Immature natural killer cell (primary cell): ENCODE results near the gene NF2. TPM values are rescaled to one million over a fixed set of nuclear protein-coding genes. Genes with fewer than 3 reads are reported as not detected.
A peak's percentile ranks its signal among the peaks of the same experiment; 100 is the strongest.

ENCODE experiments used
- DNase-seq, 3 donors: peaks; one replicate each; pipeline ENCODE4 v3.0.0; 2022; ENCODE audit warnings: mixed read lengths in 1 of 3
- H3K27ac Mint-ChIP-seq, 6 donors: one replicate each; pipeline ENCODE4 v1.8.0; 2020; ENCODE audit warnings: mixed read lengths in 6 of 6, mild to moderate bottlenecking in 5 of 6, inconsistent platforms in 4 of 6, moderate library complexity in 3 of 6
- H3K27me3 Mint-ChIP-seq, 3 donors: one replicate each; pipeline ENCODE4 v1.8.0; 2020 to 2021; ENCODE audit warnings: low read depth in 3 of 3, mild to moderate bottlenecking in 3 of 3, mixed read lengths in 3 of 3, moderate library complexity in 3 of 3, inconsistent platforms in 1 of 3
- H3K36me3 Mint-ChIP-seq, 3 donors: one replicate each; pipeline ENCODE4 v1.8.0; 2020; ENCODE audit warnings: mixed read lengths in 3 of 3, inconsistent platforms in 2 of 3, mild to moderate bottlenecking in 2 of 3
- H3K4me1 Mint-ChIP-seq, 2 donors: one replicate each; pipeline ENCODE4 v1.8.0; 2020; ENCODE audit warnings: inconsistent platforms in 2 of 2, mild to moderate bottlenecking in 2 of 2, mixed read lengths in 2 of 2, moderate library complexity in 1 of 2
- H3K4me3 Mint-ChIP-seq, 5 donors: one replicate each; pipeline ENCODE4 v1.8.0; 2020; ENCODE audit warnings: mild to moderate bottlenecking in 5 of 5, mixed read lengths in 5 of 5, inconsistent platforms in 3 of 5, moderate library complexity in 3 of 5
- H3K9me3 Mint-ChIP-seq, 6 donors: one replicate each; pipeline ENCODE4 v1.8.0; 2020; ENCODE audit warnings: mild to moderate bottlenecking in 6 of 6, mixed read lengths in 6 of 6, inconsistent platforms in 4 of 6, moderate library complexity in 3 of 6
- polyA plus RNA-seq, 3 donors: library from polyadenylated mRNA; unstranded; fragments of 300-500 nt; fragmentation: Illumina TruSeq; gene quantifications; one replicate each; pipeline ENCODE4 v1.2.3, GENCODE V29; 2021

The NF2 gene
- polyA plus RNA-seq, 3 donors from 2014 or later = 12.9 to 34.1 (median 15.6) TPM

DNA sequence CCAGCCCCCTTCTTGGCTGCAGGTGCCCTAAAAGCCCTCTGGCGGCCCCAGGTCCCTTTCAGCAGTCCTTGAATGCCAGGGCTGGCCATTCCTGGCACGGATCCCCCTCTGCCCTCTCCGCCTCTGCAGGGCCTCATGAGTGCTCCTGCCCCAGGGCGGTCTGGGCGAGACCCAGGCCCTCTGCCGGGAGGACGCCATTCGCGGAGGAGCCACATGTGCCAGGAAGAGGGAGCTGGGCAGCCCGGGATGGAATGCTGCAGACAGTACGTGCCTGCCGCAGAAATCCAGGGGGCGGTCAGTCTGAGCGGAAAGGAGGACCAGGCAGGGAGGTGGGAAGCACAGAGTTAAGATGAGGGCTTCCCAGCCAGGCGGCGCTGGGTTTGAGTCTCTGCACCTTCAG is 119.2 kb downstream of the NF2 start:
- H3K27ac Mint-ChIP-seq = no peak overlapping the region
- H3K4me1 Mint-ChIP-seq = peaks cover 0 to 2% of the 10 kb centered on the region in 2 donors
- no peaks in the 10 kb centered on the region for H3K9me3 Mint-ChIP-seq
- no peaks in the 10 kb centered on the region for H3K36me3 Mint-ChIP-seq
- H3K27me3 Mint-ChIP-seq = peaks cover 0 to 16% (median 11%) of the 10 kb centered on the region in 3 donors
- H3K4me3 Mint-ChIP-seq = no peak overlapping the region
- no peak for DNase-seq

DNA sequence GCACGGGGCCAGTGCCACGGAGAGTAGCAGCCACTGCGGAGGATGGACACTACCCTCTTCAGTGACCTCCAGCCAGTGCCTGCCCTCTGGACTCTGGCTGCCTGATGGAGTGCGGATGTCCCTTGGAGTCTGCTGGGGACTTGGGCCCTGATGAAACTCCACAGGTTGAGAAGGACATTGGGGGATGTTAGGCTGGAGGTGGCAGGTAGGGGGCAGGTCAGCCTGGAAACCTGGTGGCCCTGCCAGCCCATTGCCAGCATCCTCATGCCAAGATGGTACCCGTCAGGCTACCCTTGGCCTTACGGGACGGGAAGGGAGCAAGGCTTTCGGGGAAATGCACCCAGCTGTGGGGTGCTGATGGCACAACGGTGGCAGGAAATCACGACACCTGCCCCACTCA is 120.3 kb downstream of the NF2 start:
- Mint-ChIP-seq H3K9me3 (no peaks in the 10 kb centered on the region), H3K4me3 (no peak overlapping the region), H3K27me3 (peaks cover 0 to 9% (median 8%) of the 10 kb centered on the region in 3 donors), H3K36me3 (no peaks in the 10 kb centered on the region), H3K27ac (no peak overlapping the region), H3K4me1 (no peaks in the 10 kb centered on the region)
- DNase-seq = no peak

DNA sequence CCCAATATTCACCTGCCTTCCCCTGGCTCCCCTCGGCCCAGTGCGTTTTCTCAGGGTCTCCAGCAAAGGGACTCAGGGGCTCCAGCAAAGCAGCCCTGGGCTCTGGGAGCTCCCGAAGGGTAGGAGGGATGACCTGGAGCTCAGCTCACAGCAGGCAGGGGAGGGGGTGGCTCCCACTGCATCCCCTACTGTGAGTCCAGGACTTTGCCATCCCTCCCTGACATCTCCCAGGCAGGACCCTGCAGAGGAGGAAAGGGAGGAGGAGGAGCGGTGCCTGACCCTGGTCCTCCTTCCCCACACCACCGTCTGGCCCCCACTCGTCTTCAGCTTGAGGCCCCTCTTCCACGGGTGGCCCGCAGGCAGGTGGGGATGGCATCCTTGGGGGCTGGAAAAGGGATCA is 121.4 kb downstream of the NF2 start:
- no peak overlapping the region for H3K27ac Mint-ChIP-seq
- no peak for DNase-seq
- no peaks in the 10 kb centered on the region for H3K36me3 Mint-ChIP-seq
- no peaks in the 10 kb centered on the region for H3K4me1 Mint-ChIP-seq
- no peaks in the 10 kb centered on the region for H3K9me3 Mint-ChIP-seq
- peaks cover 0 to 7% (median 0%) of the 10 kb centered on the region in 3 donors for H3K27me3 Mint-ChIP-seq
- no peak overlapping the region for H3K4me3 Mint-ChIP-seq

DNA sequence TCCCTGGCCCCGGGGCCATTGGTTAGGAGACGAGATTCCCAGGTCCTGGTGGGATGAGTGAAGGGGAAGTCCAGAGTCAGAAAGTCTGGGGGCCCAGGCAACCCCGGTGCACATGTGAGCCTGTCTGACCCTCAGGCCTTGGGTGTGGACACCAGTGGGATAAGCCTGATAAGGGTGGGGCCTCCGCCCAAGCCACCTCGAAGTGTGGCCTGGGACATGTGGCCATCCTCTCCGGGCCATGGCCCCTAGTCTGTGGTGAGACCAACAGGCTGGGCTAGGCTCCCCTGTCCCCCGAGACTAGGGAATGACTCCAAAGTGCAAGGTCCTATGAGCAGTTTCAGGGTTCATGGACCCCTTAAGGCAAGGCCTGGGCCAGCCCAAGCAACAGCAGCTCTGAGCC is 122.7 kb downstream of the NF2 start:
- Mint-ChIP-seq H3K27ac (no peak overlapping the region), H3K4me1 (no peaks in the 10 kb centered on the region), H3K36me3 (no peaks in the 10 kb centered on the region), H3K27me3 (peaks cover 0 to 7% (median 0%) of the 10 kb centered on the region in 3 donors), H3K4me3 (no peak overlapping the region), H3K9me3 (no peaks in the 10 kb centered on the region)
- DNase-seq = no peak

DNA sequence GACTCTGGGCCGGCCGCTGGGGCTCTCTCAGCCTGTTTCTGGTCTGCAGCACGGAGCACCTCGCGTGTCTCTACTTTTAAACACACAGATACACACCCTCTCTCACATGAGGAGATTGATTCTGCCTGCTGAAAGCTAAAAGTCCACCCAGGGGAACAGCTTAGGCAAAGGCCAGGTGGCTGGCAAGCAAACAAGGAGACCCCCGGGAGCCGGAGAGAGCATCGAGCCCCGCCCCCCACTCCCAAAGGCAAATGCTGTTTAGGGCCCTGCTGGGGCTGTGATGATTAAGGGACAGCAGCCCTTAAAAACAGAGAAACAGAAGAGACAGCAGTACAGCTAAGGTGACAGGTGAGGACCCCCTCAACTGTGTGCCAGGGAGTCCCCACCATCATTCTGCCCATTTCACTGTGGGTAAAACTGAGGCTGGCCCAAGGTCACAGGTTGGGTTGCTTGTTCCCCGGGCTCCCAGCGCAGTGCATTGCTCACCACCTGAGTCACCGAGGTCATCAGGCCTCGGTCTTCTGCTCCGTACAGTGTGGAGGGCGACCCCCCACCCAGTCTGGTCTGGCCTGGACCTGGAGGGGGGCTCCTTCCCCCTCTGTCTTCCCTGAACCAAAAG is 123.2 kb downstream of the NF2 start:
- Mint-ChIP-seq H3K4me3 (no peak overlapping the region), H3K9me3 (no peaks in the 10 kb centered on the region), H3K4me1 (no peaks in the 10 kb centered on the region), H3K27me3 (peaks cover 0 to 4% (median 0%) of the 10 kb centered on the region in 3 donors), H3K36me3 (no peaks in the 10 kb centered on the region), H3K27ac (no peak overlapping the region)
- no peak for DNase-seq

- H3K27ac Mint-ChIP-seq = no peak overlapping the region
- no peaks in the 10 kb centered on the region for H3K36me3 Mint-ChIP-seq
- H3K4me1 Mint-ChIP-seq = no peaks in the 10 kb centered on the region
- peak in 1 of 3 donors; percentile 7 for DNase-seq
- peaks cover 0 to 4% (median 0%) of the 10 kb centered on the region in 3 donors for H3K27me3 Mint-ChIP-seq
- H3K4me3 Mint-ChIP-seq = no peak overlapping the region
- H3K9me3 Mint-ChIP-seq = no peaks in the 10 kb centered on the region
These were observed 123.7 kb downstream of the NF2 start for GRCh38 chr22:29727131-29727523.

DNA sequence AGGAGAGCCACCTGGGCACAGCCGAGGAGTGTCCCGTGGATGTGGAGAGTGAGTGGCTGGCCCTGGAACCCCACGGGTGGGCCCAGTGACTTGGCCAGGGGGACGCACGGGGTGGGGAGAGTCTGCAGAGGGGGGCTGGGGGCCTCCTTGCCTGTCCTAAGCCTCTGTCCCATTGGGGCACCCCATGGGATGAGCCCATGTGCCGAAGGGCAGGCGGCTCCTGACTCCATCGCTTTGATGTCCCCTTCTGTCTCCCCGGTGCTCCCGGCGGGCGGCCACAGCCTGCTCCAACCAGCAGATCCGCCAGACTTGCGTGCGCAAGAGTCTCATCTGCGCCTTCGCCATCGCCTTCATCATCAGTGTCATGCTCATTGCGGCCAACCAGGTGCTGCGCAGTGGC is 125.7 kb downstream of the NF2 start:
- Mint-ChIP-seq H3K4me3 (no peak overlapping the region), H3K4me1 (no peaks in the 10 kb centered on the region), H3K27me3 (no peaks in the 10 kb centered on the region), H3K36me3 (no peaks in the 10 kb centered on the region), H3K27ac (no peak overlapping the region), H3K9me3 (no peaks in the 10 kb centered on the region)
- DNase-seq = no peak

- no peaks in the 10 kb centered on the region for H3K4me1 Mint-ChIP-seq
- H3K4me3 Mint-ChIP-seq = no peak overlapping the region
- H3K9me3 Mint-ChIP-seq = no peaks in the 10 kb centered on the region
- H3K27me3 Mint-ChIP-seq = no peaks in the 10 kb centered on the region
- no peak for DNase-seq
- no peak overlapping the region for H3K27ac Mint-ChIP-seq
- H3K36me3 Mint-ChIP-seq = no peaks in the 10 kb centered on the region
These were observed 127.8 kb downstream of the NF2 start for GRCh38 chr22:29731058-29731850.

- Mint-ChIP-seq H3K9me3 (no peaks in the 10 kb centered on the region), H3K27ac (no peak overlapping the region), H3K27me3 (no peaks in the 10 kb centered on the region), H3K36me3 (no peaks in the 10 kb centered on the region), H3K4me3 (no peak overlapping the region), H3K4me1 (no peaks in the 10 kb centered on the region)
- no peak for DNase-seq
These were observed 129.4 kb downstream of the NF2 start for GRCh38 chr22:29732883-29733282.

- Mint-ChIP-seq H3K27me3 (no peaks in the 10 kb centered on the region), H3K36me3 (no peaks in the 10 kb centered on the region), H3K4me3 (no peak overlapping the region), H3K9me3 (no peaks in the 10 kb centered on the region), H3K4me1 (no peaks in the 10 kb centered on the region), H3K27ac (no peak overlapping the region)
- no peak for DNase-seq
These were observed 130.1 kb downstream of the NF2 start for GRCh38 chr22:29733362-29734201.

DNA sequence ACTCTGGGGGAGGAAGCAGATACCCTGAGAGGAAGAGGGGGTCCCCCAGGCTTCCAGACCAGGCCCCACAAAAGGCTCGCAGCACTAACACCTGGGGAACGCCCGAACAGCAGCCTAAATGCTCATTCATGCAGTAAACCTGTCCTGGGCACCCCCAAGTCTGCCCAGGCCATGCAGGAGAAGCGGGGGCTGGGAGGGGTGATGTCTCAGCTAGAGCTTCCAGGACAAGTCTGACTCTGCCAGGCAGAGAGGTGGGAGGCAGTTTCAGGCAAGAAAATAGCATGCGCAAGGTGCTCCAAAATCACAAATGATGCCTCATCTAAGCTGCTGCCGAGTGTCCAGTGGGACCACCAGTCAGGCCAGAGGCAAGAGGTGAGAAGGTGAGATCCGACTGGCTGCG is 131.0 kb downstream of the NF2 start:
- H3K27me3 Mint-ChIP-seq = no peaks in the 10 kb centered on the region
- H3K9me3 Mint-ChIP-seq = no peaks in the 10 kb centered on the region
- H3K27ac Mint-ChIP-seq = no peak overlapping the region
- H3K36me3 Mint-ChIP-seq = no peaks in the 10 kb centered on the region
- no peak overlapping the region for H3K4me3 Mint-ChIP-seq
- DNase-seq = no peak
- no peaks in the 10 kb centered on the region for H3K4me1 Mint-ChIP-seq

GRCh38 chr22:29734838-29735237 is 131.4 kb downstream of the NF2 start:
- Mint-ChIP-seq H3K9me3 (no peaks in the 10 kb centered on the region), H3K36me3 (no peaks in the 10 kb centered on the region), H3K4me1 (no peaks in the 10 kb centered on the region), H3K4me3 (no peak overlapping the region), H3K27ac (no peak overlapping the region), H3K27me3 (no peaks in the 10 kb centered on the region)
- no peak for DNase-seq

GRCh38 chr22:29735416-29735815 is 132.0 kb downstream of the NF2 start:
- H3K27ac Mint-ChIP-seq = no peak overlapping the region

More at GRCh38 chr22:29735416-29735815, 132.0 kb downstream of the NF2 start:
- Mint-ChIP-seq H3K27me3 (no peaks in the 10 kb centered on the region), H3K9me3 (no peaks in the 10 kb centered on the region), H3K4me3 (no peak overlapping the region), H3K4me1 (no peaks in the 10 kb centered on the region), H3K36me3 (no peaks in the 10 kb centered on the region)
- DNase-seq = no peak
